ENCODE results near the gene AFM.

The AFM gene

GRCh38 chr4:73481358-73481757 is at the start of gene AFM:
AFM (plus strand) TSS chr4:73481745; CDS start chr4:73481776, 31 bp downstream.
- Histone ChIP-seq H3K4me2 (no peak within 1 kb of the TSS), H4K20me1 (no peaks in the 10 kb centered on the region)
- no peak for TF ChIP-seq Cebpa-rat (IDR thresholded peaks at IDR 0.05)

GRCh38 chr4:73431813-73432168 is 49.8 kb upstream of the AFM start:
- Histone ChIP-seq H3K4me3 (no peak overlapping the region), H3K27ac (no peak overlapping the region), H4K20me1 (no peaks in the 10 kb centered on the region), H3K9me3 (replicated peaks in 1 of 11) (no peaks in the 10 kb centered on the region), H3K4me2 (no peak overlapping the region), H3K27me3 (no peaks in the 10 kb centered on the region), H3K9ac (no peak overlapping the region), H3K36me3 (no peaks in the 10 kb centered on the region), H3K4me1 (no peaks in the 10 kb centered on the region)
- TF ChIP-seq Cebpa-rat (IDR thresholded peaks at IDR 0.05): no peak

More at GRCh38 chr4:73481358-73481757, at the start of gene AFM:
- H3K27me3 ChIP-seq: no peaks in the 10 kb centered on the region
- no peak within 1 kb of the TSS for H3K4me3 ChIP-seq
- no peaks in the 10 kb centered on the region for H3K36me3 ChIP-seq
- H3K4me1 ChIP-seq: no peaks in the 10 kb centered on the region
- no peak within 1 kb of the TSS for H3K9ac ChIP-seq
- 0 out of 22 replicates have a peak, but pooled peaks cover 0 to 7% (median 0%) of the 10 kb centered on the region in 11 experiments for H3K9me3 ChIP-seq (replicated peaks in 1 of 11)
- H3K27ac ChIP-seq: no peak within 1 kb of the TSS

GRCh38 chr4:73432169-73433000 is 49.2 kb upstream of the AFM start:
- no peak overlapping the region for H3K4me3 ChIP-seq
- no peak overlapping the region for H3K4me2 ChIP-seq
- H3K36me3 ChIP-seq: no peaks in the 10 kb centered on the region
- no peak overlapping the region for H3K27ac ChIP-seq
- H3K9ac ChIP-seq: no peak overlapping the region
- H3K27me3 ChIP-seq: no peaks in the 10 kb centered on the region
- no peaks in the 10 kb centered on the region for H3K4me1 ChIP-seq
- H3K9me3 ChIP-seq (replicated peaks in 1 of 11): no peaks in the 10 kb centered on the region
- TF ChIP-seq Cebpa-rat (IDR thresholded peaks at IDR 0.05): no peak
- H4K20me1 ChIP-seq: no peaks in the 10 kb centered on the region

- H3K27me3 ChIP-seq: no peaks in the 10 kb centered on the region
- no peaks in the 10 kb centered on the region for H3K36me3 ChIP-seq
- no peak for TF ChIP-seq Cebpa-rat (IDR thresholded peaks at IDR 0.05)
- H3K9me3 ChIP-seq (replicated peaks in 1 of 11): no peaks in the 10 kb centered on the region
- H4K20me1 ChIP-seq: no peaks in the 10 kb centered on the region
- no peak overlapping the region for H3K27ac ChIP-seq
- H3K4me1 ChIP-seq: no peaks in the 10 kb centered on the region
- H3K4me2 ChIP-seq: no peak overlapping the region
- H3K4me3 ChIP-seq: no peak overlapping the region
- H3K9ac ChIP-seq: no peak overlapping the region
Measured at GRCh38 chr4:73433140-73433539, 48.4 kb upstream of the AFM start.

- Histone ChIP-seq H3K4me1 (no peaks in the 10 kb centered on the region), H3K27ac (no peak overlapping the region), H3K27me3 (no peaks in the 10 kb centered on the region), H4K20me1 (no peaks in the 10 kb centered on the region), H3K4me2 (no peak overlapping the region), H3K9ac (no peak overlapping the region), H3K9me3 (replicated peaks in 1 of 11) (no peaks in the 10 kb centered on the region), H3K4me3 (no peak overlapping the region), H3K36me3 (no peaks in the 10 kb centered on the region)
- no peak for TF ChIP-seq Cebpa-rat (IDR thresholded peaks at IDR 0.05)
Measured at GRCh38 chr4:73434311-73434710, 47.2 kb upstream of the AFM start.

GRCh38 chr4:73435984-73436383 is 45.6 kb upstream of the AFM start, which contains the start of gene AFP:
AFP (plus strand) TSS chr4:73436221; CDS start chr4:73436263, 42 bp downstream.
- Histone ChIP-seq H3K4me2 (no peak within 1 kb of the TSS), H3K9me3 (replicated peaks in 1 of 11) (no peaks in the 10 kb centered on the region), H3K4me3 (no peak within 1 kb of the TSS), H3K9ac (no peak within 1 kb of the TSS), H3K27me3 (no peaks in the 10 kb centered on the region), H3K27ac (no peak within 1 kb of the TSS), H3K4me1 (no peaks in the 10 kb centered on the region), H3K36me3 (no peaks in the 10 kb centered on the region), H4K20me1 (no peaks in the 10 kb centered on the region)
- TF ChIP-seq Cebpa-rat (IDR thresholded peaks at IDR 0.05): no peak

- TF ChIP-seq Cebpa-rat (IDR thresholded peaks at IDR 0.05): no peak
- H3K4me3 ChIP-seq: no peak overlapping the region
- H3K4me1 ChIP-seq: no peaks in the 10 kb centered on the region
- no peak overlapping the region for H3K4me2 ChIP-seq
- no peaks in the 10 kb centered on the region for H3K36me3 ChIP-seq
- no peaks in the 10 kb centered on the region for H3K27me3 ChIP-seq
- no peak overlapping the region for H3K27ac ChIP-seq
- H4K20me1 ChIP-seq: no peaks in the 10 kb centered on the region
- H3K9me3 ChIP-seq (replicated peaks in 1 of 11): no peaks in the 10 kb centered on the region
- no peak overlapping the region for H3K9ac ChIP-seq
Measured at GRCh38 chr4:73436674-73437557, 44.6 kb upstream of the AFM start.

- no peak overlapping the region for H3K4me2 ChIP-seq
Measured at GRCh38 chr4:73437558-73437956, 44.0 kb upstream of the AFM start.

GRCh38 chr4:73438048-73438447 is 43.5 kb upstream of the AFM start:
- H3K27me3 ChIP-seq: no peaks in the 10 kb centered on the region
- TF ChIP-seq Cebpa-rat (IDR thresholded peaks at IDR 0.05): no peak
- no peak overlapping the region for H3K27ac ChIP-seq
- H3K4me2 ChIP-seq: no peak overlapping the region
- H3K4me3 ChIP-seq: no peak overlapping the region
- H3K36me3 ChIP-seq: no peaks in the 10 kb centered on the region
- no peaks in the 10 kb centered on the region for H4K20me1 ChIP-seq
- no peak overlapping the region for H3K9ac ChIP-seq
- H3K9me3 ChIP-seq (replicated peaks in 1 of 11): no peaks in the 10 kb centered on the region
- H3K4me1 ChIP-seq: no peaks in the 10 kb centered on the region

More at GRCh38 chr4:73437558-73437956, 44.0 kb upstream of the AFM start:
- no peaks in the 10 kb centered on the region for H3K4me1 ChIP-seq
- H3K27me3 ChIP-seq: no peaks in the 10 kb centered on the region
- H3K4me3 ChIP-seq: no peak overlapping the region
- no peaks in the 10 kb centered on the region for H3K9me3 ChIP-seq (replicated peaks in 1 of 11)
- H3K9ac ChIP-seq: no peak overlapping the region
- H3K36me3 ChIP-seq: no peaks in the 10 kb centered on the region
- no peak for TF ChIP-seq Cebpa-rat (IDR thresholded peaks at IDR 0.05)
- no peak overlapping the region for H3K27ac ChIP-seq
- H4K20me1 ChIP-seq: no peaks in the 10 kb centered on the region
